ENCODE results near the gene DAB1.

GRCh38 chr1:57102561-57103326 is 321.1 kb downstream of the DAB1 start:
- TF ChIP-seq ZNF274 (IDR thresholded peaks at IDR 0.05; ENCODE audit: low read depth, low read length) (no peak), YY1 (IDR thresholded peaks at IDR 0.05; ENCODE audit: insufficient read depth, insufficient read length) (no peak), SUZ12 (IDR thresholded peaks at IDR 0.05; ENCODE audit: extremely low read depth, insufficient read depth, insufficient read length) (no peak)
